NCI-H1436 treated with DMSO at 0.1 percent for 48 hours (cell line): ENCODE results near the gene SLC16A7.
"Not testable (repeated sequence)": the region's sequence is repeated elsewhere in the genome, so short reads cannot be mapped to it uniquely, and the experiment has no call there.

Experiments
- DNase-seq: peaks from one replicate; lab custom pipeline; 2025; lab: John Stamatoyannopoulos, UW

SLC16A7 gene

DNA sequence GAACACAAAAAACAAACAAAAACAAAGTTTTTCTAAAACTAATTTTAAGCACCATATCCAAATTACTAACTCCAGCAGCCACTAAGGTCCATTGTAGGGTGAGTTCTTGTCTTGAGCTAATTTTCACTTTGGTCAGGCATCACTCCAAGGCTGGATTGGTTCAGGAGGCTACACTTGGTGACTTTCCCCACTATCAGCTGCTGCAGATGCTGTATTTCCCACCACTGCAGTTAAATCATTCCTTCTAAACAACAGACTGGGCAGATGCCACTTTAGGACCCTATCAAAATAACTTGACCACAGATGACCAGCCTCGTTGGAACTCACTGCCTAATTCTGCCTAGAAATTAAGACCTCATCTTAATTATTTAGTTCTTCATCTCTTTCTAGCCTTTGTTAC, 140.5 kb downstream of the SLC16A7 start:
- DNase-seq: no peak

DNA sequence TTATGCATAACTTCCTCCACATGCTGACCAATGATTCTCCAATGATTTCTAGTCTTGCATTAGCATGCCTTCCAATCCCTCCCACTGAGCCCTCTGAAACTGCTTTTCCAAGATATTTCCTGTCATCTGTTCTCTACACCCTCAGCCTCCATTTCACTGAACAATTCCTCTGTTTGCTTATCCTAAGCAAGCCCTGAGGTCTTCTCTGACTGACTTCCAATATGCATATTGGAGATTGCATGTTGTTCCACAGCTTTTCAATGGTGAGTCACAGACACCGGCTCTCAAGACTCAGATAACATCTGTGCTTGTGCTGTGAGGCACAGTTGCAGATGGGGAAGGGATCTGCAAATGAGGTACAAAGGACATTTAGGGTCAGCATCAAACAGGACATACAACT, 141.0 kb downstream of the SLC16A7 start:
- no peak for DNase-seq

DNA sequence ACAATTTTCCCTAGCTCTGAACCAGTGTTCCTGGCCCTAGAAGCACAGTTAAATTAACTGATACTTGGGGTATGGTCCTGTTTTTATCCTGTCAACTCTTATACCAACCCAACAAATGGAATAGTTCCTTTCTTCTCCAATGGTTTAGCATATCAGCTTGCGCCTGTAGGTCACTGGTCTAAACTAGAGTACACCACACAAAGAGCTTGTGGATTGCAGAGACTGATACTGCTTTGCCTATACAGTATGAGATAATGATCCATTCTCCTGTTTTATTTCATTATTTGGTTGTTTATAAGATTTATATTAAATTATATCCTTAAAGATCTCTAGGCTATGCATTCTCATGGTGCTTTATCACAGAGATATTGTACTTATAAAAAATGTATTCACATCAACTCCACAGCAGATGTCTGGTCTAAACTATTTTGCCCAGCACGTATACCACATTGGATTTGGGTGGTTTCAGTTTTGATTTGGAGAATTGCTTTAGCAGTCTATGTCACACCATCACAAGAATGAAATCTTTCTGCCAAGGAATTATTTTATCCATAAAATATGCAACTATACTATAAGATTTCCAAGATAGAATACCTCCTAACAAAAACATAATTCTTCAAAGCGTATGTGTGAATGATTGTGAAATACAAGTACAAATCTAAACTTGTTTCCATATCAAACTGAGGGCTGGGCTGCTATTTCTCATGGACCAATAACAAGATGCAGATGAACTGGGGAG, 142.1 kb downstream of the SLC16A7 start:
- no peak for DNase-seq

GRCh38 chr12:59742841-59743240, 147.0 kb downstream of the SLC16A7 start:
- no peak for DNase-seq

DNA sequence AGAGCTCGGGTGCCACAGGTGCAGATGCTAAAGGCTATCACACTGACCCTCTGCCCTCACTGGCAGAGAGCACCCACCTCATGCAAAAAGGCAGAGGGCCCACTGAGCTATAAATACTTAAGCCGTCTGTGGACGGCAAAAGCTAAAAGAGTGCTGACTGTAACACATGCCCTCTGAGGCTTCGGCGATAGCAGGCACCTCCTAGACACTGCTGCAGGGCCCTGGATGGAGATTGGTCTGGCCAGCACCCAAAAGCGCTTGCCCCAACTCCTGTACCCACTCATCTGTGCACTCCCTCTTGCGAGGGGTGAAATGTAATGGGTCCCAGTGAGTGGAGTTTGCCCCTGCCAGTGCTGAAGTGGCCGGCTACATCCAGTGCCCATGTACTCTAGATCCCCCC, 148.7 kb downstream of the SLC16A7 start:
- no peak for DNase-seq

- not testable (repeated sequence) for DNase-seq
Measured at GRCh38 chr12:59751091-59751490, 155.3 kb downstream of the SLC16A7 start.

GRCh38 chr12:59761542-59761941, 165.7 kb downstream of the SLC16A7 start:
- DNase-seq: no peak

- DNase-seq: no peak
Measured at GRCh38 chr12:59763835-59764234, 168.0 kb downstream of the SLC16A7 start.

DNA sequence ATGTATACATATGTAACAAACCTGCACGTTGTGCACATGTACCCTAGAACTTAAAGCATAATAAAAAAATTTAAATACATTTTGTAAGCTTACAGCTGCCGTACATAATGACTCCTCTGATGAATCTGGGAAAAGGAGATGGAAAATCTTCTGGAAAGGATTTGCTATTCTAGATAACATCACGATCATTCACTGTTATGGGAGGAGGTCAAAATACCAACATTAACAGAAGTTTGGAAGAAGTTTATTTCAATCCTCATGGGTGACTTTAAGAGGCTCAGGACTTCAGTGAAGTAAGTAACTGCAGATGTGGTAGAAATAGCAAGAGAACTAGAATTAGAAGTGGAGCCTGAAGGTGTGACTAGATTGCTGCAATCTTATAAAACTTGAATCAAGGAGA, 172.2 kb downstream of the SLC16A7 start:
- no peak for DNase-seq

GRCh38 chr12:59780605-59781135, 184.8 kb downstream of the SLC16A7 start:
- no peak for DNase-seq

DNA sequence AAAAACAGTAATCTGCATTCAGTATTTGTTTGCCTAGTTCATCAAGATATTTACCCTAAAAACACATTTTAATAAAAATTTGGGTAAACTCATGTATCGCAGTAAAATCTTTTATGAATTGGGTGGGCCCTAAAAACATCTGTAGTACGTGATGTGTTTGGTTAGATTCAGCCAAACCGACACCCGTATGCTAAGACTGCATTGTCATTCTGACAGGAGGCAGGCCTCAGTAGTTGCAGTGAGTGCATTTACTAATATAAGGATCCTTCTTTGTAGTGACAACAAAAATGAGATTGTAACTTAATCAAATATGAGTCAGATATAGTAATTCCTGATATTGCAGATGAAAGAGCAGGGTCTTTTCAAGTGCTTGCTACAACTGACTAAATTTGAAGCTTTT, 191.8 kb downstream of the SLC16A7 start:
- DNase-seq: no peak

- DNase-seq: no peak
Measured at GRCh38 chr12:59792647-59793046, 196.8 kb downstream of the SLC16A7 start.

DNA sequence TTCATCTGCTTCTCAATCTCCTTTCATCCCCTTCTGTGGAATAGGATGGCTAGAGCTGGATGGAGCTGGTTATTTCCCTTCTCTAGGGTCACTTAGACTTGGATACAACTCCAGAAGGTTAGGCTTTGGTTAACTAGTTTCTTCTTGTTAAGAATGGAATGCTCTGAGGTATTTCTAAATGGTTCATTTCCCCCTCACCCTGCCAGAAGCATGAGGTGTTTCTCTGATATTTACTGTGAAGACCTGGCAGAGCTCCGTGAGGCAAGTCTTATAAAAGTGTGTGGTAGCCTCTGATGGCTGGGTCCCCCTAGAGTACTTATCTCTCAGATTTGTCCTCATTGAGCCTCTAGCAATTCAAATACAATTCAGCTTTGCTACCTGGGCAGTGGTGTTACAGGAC, 207.9 kb downstream of the SLC16A7 start:
- DNase-seq: no peak

- no peak for DNase-seq
Measured at GRCh38 chr12:59808317-59808910, 212.6 kb downstream of the SLC16A7 start.

DNA sequence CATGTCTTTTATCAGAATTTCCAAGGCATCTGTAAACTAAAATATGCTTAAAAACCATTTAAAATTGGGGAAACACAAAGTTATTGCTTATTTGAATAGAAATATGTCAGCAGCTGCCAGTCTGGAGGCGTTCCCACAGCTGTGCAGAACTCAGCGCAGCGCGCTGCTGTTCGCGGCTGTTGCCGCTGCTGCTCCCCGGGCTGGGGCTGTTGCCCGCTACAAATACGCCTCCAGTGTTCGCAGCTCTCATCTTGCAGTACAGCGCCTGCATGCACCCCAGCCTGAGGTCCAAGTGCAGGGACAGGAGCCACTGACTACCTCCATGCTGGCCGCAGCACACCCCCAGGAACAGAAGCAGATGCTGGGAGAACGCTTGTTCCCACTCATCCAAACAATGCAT, 216.2 kb downstream of the SLC16A7 start:
- DNase-seq: no peak

GRCh38 chr12:59812716-59813115, 216.9 kb downstream of the SLC16A7 start:
- no peak for DNase-seq

GRCh38 chr12:59820594-59821011, 224.8 kb downstream of the SLC16A7 start:
- DNase-seq: no peak

DNA sequence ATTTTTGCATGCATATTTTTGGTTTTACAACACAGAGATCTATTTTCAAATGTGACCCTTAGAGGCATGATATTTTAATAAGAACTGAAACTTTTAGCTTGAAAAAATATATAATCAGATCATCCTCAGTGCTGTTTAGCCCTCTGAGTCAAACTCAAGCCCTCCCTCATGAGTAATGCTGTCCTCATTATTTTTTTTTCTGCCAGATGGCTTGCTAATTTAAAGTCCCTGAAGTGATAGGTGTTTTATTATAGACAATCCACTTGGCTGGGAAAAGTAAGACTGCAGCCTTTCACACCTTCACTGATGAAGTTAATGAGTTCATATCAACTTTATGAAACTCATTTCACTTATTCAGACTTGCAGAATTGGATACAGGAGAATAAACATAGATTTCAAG, 227.7 kb downstream of the SLC16A7 start:
- no peak for DNase-seq

GRCh38 chr12:59827767-59828166, 231.9 kb downstream of the SLC16A7 start:
- no peak for DNase-seq

GRCh38 chr12:59828521-59828920, 232.7 kb downstream of the SLC16A7 start:
- DNase-seq: no peak

GRCh38 chr12:59833408-59833807, 237.6 kb downstream of the SLC16A7 start:
- DNase-seq: no peak

- DNase-seq: no peak
Measured at GRCh38 chr12:59834659-59835474, 239.0 kb downstream of the SLC16A7 start.
